HCT116 (cell line): ENCODE measurements around the gene FAM151A. TPM values are rescaled to one million over a fixed set of nuclear protein-coding genes. Genes with fewer than 3 reads are reported as not detected.

Source experiments
- ATAC-seq: fragments of 200-7000 bp; cut with Tn5 transposase; 2 replicates; pipeline ENCODE4 v1.9.1; 2020; ENCODE audit warnings: mild to moderate bottlenecking, moderate library complexity
- BruUV-seq: library from RNA; stranded (reverse); fragments of 400-500 nt; replicated peaks from 2 replicates; lab custom pipeline; 2021; lab: Mats Ljungman, UMichigan
- CTCF ChIA-PET: fragments of 300-600 bp; sonication (Branson Sonifier 250); formaldehyde crosslinking; loops from one replicate; lab custom pipeline; 2021; ENCODE audit warnings: antibody characterized with exemption; lab: Charles Lee
- POLR2A ChIA-PET: fragments of 300-600, 350-600 bp; sonication (Branson Sonifier 250); formaldehyde crosslinking; loops from one replicate; lab custom pipeline; 2021; ENCODE audit warnings: antibody characterized with exemption; lab: Charles Lee
- RAD21 ChIA-PET, 2 experiments: fragments of 300-600 bp; sonication (Branson Sonifier 250); formaldehyde crosslinking; loops; one replicate each; lab custom pipeline; 2023; ENCODE audit warnings: low total read pairs in 2 of 2; ENCODE audit not compliant: uncharacterized antibody in 2 of 2, unreplicated experiment in 2 of 2, low non-redundant PET in 1 of 2; lab: Charles Lee
- DNase-seq: peaks from one replicate; pipeline ENCODE4 v3.0.0-alpha.2; 2010; ENCODE audit warnings: low read depth, low spot score
- H2AFZ ChIP-seq: fragments of 200-600 bp; shearing (Covaris generic), sonication (generic); 2 replicates; pipeline ENCODE4 v1.6.1; 2017; ENCODE audit warnings: low read depth, mixed run types, mixed read lengths, antibody characterized with exemption, low read length; ENCODE audit not compliant: poor library complexity, severe bottlenecking
- H3K27ac ChIP-seq: 2 replicates; pipeline ENCODE4 v1.5.1; 2012; ENCODE audit warnings: low read depth, low read length
- H3K27me3 ChIP-seq: fragments of 200-600 bp; sonication (generic); 2 replicates; pipeline ENCODE4 v1.6.1; 2016; ENCODE audit warnings: mixed run types, low read length, mixed read lengths; ENCODE audit not compliant: insufficient read depth
- H3K36me3 ChIP-seq, 2 experiments: fragments of 200-500 bp in 1 of 2; fragments of 200-600 bp in 1 of 2; sonication (Bioruptor generic) in 1 of 2; sonication (generic) in 1 of 2; 2 replicates each; pipeline versions ENCODE4 v1.5.1 to v1.6.1; 2014 to 2016; ENCODE audit warnings: low read length in 2 of 2, inconsistent platforms in 1 of 2, mixed read lengths in 1 of 2, mixed run types in 1 of 2; ENCODE audit not compliant: insufficient read depth in 2 of 2, control insufficient read depth in 1 of 2
- H3K4me1 ChIP-seq, 2 experiments: fragments of 200-600 bp in 1 of 2; sonication (generic) in 1 of 2; 2 replicates each; pipeline versions ENCODE4 v1.5.1 to v1.6.1; 2012 to 2017; ENCODE audit warnings: low read length in 2 of 2, inconsistent platforms in 1 of 2, mild to moderate bottlenecking in 1 of 2, mixed read lengths in 1 of 2, mixed run types in 1 of 2, moderate library complexity in 1 of 2; ENCODE audit not compliant: insufficient read depth in 2 of 2, control insufficient read depth in 1 of 2
- H3K4me2 ChIP-seq: fragments of 200-600 bp; sonication (generic); 2 replicates; pipeline ENCODE4 v1.6.1; 2017; ENCODE audit warnings: mixed run types, low read length, mixed read lengths
- H3K4me3 ChIP-seq, 2 experiments: fragments of 200-600 bp in 1 of 2; sonication (generic) in 1 of 2; replicated peaks in 1 of 2; 2 replicates each; pipeline ENCODE4 v1.5.1; 2011 to 2016; ENCODE audit warnings: low read length in 2 of 2, control low read depth in 1 of 2, low read depth in 1 of 2, mild to moderate bottlenecking in 1 of 2, mixed read lengths in 1 of 2, mixed run types in 1 of 2
- H3K79me2 ChIP-seq: fragments of 200-600 bp; sonication (generic); 2 replicates; pipeline ENCODE4 v1.6.1; 2017; ENCODE audit warnings: mild to moderate bottlenecking, mixed run types, low read length, moderate library complexity, mixed read lengths; ENCODE audit not compliant: insufficient read depth
- H3K9ac ChIP-seq: fragments of 200-600 bp; sonication (generic); 2 replicates; pipeline ENCODE4 v1.6.1; 2016; ENCODE audit warnings: low read length, mixed read lengths
- H3K9me2 ChIP-seq: fragments of 200-600 bp; sonication (generic), shearing (Covaris generic); 2 replicates; pipeline ENCODE4 v1.6.1; 2017; ENCODE audit warnings: mixed run types, mild to moderate bottlenecking, moderate library complexity; ENCODE audit not compliant: insufficient read depth
- H3K9me3 ChIP-seq, 2 experiments: fragments of 200-500 bp in 1 of 2; fragments of 200-600 bp in 1 of 2; sonication (Bioruptor generic) in 1 of 2; sonication (generic) in 1 of 2; 2 replicates each; pipeline ENCODE4 v1.6.1; 2014 to 2017; ENCODE audit warnings: low read length in 2 of 2, mixed read lengths in 2 of 2, inconsistent platforms in 1 of 2, low read depth in 1 of 2, mild to moderate bottlenecking in 1 of 2, mixed run types in 1 of 2, moderate library complexity in 1 of 2; ENCODE audit not compliant: control insufficient read depth in 1 of 2, insufficient read depth in 1 of 2
- H4K20me1 ChIP-seq: fragments of 200-600 bp; sonication (generic), shearing (Covaris generic); 2 replicates; pipeline ENCODE4 v1.6.1; 2017; ENCODE audit warnings: mixed run types, mild to moderate bottlenecking, moderate library complexity; ENCODE audit not compliant: insufficient read depth
- ATF3 ChIP-seq: IDR thresholded peaks from 2 replicates; pipeline ENCODE4 v1.6.1; 2012
- CEBPB ChIP-seq: IDR thresholded peaks from 2 replicates; pipeline ENCODE4 v1.6.1; 2012; ENCODE audit warnings: low read depth
- EZH2 ChIP-seq: fragments of 200-600 bp; sonication (generic); IDR thresholded peaks from 2 replicates; pipeline ENCODE4 v1.6.1; 2017; ENCODE audit warnings: antibody characterized with exemption, mixed run types
- JUND ChIP-seq: IDR thresholded peaks from 2 replicates; pipeline ENCODE4 v1.6.1; 2012
- SIN3A ChIP-seq: IDR thresholded peaks from 2 replicates; pipeline ENCODE4 v1.6.1; 2012; ENCODE audit warnings: low read depth
- ZBTB33 ChIP-seq: IDR thresholded peaks from 2 replicates; pipeline ENCODE4 v1.6.1; 2011; ENCODE audit warnings: mild to moderate bottlenecking, low read length, moderate library complexity; ENCODE audit not compliant: insufficient replicate concordance; ENCODE audit errors: extremely low read depth
- ZFX ChIP-seq: fragments of 450-650 bp; IDR thresholded peaks from 2 replicates; pipeline ENCODE4 v1.6.1; 2017
- intact Hi-C: fragments of 100-400 bp; cut with micrococcal nuclease; formaldehyde crosslinking; loops from 2 replicates; pipeline ENCODE4 v1.10.0; 2022
- total RNA-seq: library from RNA; stranded (reverse); gene quantifications from one replicate; pipeline ENCODE4 v1.2.1, GENCODE V29; 2021; ENCODE audit not compliant: unreplicated experiment

FAM151A gene
- total RNA-seq, 1 experiment from 2014 or later: not detected

GRCh38 chr1:54609301-54609921, 13.9 kb downstream of the FAM151A start:
- no peak overlapping the region for H3K9ac ChIP-seq
- DNase-seq (no peak), ATAC-seq (no peak)
- H3K36me3 ChIP-seq: peaks cover 0 to 5% of the 10 kb centered on the region in 2 experiments; a peak in 2 of 4 replicates
- ChIA-PET RAD21 (no interaction called here), POLR2A (no interaction called here), CTCF (no interaction called here)
- no peak overlapping the region for H3K4me2 ChIP-seq
- no peaks in the 10 kb centered on the region for H4K20me1 ChIP-seq
- no peaks in the 10 kb centered on the region for H3K79me2 ChIP-seq
- intact Hi-C loops: no loop called here
- H3K4me3 ChIP-seq: no peak overlapping the region
- no peak overlapping the region for H3K27ac ChIP-seq
- H3K9me3 ChIP-seq: no peaks in the 10 kb centered on the region
- H3K4me1 ChIP-seq: peaks cover 0 to 7% of the 10 kb centered on the region in 2 experiments; a peak in 2 of 4 replicates
- no peak for TF ChIP-seq JUND
- TF ChIP-seq ATF3: no peak
- TF ChIP-seq ZBTB33: no peak
- no peak for TF ChIP-seq ZFX
- no peak for TF ChIP-seq CEBPB
- TF ChIP-seq SIN3A: no peak
- no peak for TF ChIP-seq EZH2
- H3K27me3 ChIP-seq: no peaks in the 10 kb centered on the region
- H2AFZ ChIP-seq: no peak overlapping the region
- no TSS peak for BruUV-seq
- no peaks in the 10 kb centered on the region for H3K9me2 ChIP-seq
